GM21381 (cell line): Measurements from ENCODE around the gene TBC1D22B.

Experiments
- ATAC-seq: cut with Tn5 transposase; IDR thresholded peaks from one replicate; pipeline ENCODE4 v1.9.1; 2021; ENCODE audit warnings: mild to moderate bottlenecking, moderate library complexity; ENCODE audit not compliant: unreplicated experiment

TBC1D22B gene

GRCh38 chr6:37239526-37239925 is 18.0 kb upstream of the TBC1D22B start:
- no peak for ATAC-seq

GRCh38 chr6:37239950-37240713 is 17.4 kb upstream of the TBC1D22B start:
- peak; percentile 69 for ATAC-seq

DNA sequence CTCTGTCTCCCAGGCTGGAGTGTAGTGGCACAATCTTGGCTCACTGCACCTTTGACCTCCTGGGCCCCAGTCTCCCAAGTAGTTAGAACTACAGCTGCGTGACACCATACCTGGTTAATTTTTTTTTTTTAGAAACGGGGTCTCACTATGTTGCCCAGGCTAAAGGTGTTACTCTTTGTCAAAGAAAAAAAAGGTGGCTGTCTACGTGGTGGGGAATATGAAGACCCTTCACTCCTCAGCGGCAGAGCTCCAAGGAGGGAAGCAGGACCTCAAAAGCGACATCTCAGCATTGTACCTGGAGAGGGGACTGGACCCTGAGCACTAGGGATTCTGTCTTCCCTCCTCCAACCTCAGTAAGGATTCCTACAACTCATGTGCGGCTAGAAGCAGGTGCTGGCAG is 16.4 kb upstream of the TBC1D22B start:
- ATAC-seq = no peak

DNA sequence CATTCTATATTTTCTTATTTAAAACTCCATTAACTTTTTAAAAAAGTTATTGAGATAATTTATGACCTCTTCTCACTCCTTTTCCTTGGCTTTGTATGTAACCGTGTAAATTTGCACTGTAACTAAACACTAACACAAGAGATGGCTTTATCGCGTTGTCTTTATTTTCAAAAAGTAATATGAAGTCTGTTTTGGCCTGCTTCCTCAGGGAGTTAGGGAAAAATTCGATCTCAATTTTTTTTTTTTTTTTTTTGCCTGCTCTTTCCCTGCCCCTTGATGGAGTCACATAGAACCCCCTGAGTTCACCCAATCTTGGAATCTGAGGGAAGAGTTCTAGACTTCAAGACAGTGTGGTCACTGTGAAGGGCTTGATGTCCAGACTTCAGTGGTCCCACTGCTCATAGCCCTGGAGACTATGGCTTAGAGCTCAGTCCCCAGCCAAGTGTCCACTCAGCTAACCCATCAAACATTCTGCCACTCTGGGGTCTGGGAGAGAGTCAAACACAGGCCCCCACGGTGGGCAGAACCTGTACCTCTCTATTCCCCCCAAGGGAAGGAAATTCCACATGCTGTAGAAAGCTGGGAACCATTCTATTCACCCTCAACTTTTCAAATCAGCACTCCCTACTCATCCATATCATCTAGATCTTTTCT is 15.7 kb upstream of the TBC1D22B start:
- no peak for ATAC-seq

DNA sequence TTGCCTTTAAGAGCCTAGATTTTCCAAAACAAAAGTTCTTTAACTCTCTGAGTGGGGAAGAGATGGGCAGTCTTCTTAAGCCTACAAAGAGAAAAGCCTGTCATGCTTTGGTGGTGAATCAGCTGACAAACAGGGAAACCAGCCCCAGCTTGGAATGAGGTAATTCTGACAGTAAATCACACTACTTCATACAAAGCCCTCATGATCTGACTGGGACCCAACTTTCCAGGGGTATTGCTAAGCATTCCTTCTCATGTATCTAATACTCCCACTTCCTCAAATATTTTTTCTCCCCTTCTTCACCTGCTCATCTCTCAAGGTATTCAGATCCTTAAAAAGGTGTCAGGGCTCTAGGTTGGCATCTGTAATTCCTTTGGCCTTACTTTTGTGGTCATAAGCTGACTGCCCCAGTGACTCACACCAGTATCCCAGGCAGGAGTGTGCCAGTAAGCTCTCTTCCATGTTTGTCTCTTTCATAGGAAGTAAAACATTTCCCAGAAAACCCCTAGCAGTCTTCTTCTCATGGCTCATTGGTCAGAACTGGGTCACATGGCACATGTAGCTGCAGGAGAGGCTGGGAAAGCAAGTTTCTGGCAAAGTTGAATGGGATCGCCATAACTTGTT is 15.0 kb upstream of the TBC1D22B start:
- no peak for ATAC-seq

DNA sequence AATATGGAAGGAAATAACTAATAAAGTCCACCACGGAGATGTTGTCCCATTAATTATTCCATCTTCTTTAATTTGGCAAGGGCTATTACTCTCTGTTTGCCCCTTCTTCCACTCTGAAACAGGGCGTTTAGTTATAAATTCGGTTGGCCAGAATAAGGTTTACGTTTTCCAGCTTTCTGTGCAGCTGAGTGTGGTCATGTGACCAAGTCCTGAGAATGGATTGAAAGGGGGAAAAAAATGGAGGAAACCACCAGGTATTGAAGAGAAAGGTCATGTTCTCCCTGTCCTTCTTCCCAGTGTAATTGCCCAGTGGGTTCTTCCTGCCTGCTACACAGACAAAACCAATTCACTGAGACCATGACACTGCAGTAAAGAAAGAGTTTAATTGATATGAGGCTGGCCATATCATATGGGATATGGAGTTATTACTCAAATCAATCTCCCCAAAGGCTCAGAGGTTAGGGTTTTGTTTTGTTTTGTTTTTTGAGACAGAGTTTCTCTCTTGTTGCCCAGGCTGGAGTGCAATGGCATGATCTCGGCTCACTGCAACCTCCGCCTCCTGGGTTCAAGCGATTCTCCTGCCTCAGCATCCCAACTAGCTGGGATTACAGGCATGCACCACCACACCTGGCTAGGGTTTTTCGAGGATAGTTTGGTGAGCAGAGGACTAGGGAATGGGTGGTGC is 14.3 kb upstream of the TBC1D22B start:
- no peak for ATAC-seq

GRCh38 chr6:37243816-37244370 is 13.7 kb upstream of the TBC1D22B start:
- no peak for ATAC-seq

DNA sequence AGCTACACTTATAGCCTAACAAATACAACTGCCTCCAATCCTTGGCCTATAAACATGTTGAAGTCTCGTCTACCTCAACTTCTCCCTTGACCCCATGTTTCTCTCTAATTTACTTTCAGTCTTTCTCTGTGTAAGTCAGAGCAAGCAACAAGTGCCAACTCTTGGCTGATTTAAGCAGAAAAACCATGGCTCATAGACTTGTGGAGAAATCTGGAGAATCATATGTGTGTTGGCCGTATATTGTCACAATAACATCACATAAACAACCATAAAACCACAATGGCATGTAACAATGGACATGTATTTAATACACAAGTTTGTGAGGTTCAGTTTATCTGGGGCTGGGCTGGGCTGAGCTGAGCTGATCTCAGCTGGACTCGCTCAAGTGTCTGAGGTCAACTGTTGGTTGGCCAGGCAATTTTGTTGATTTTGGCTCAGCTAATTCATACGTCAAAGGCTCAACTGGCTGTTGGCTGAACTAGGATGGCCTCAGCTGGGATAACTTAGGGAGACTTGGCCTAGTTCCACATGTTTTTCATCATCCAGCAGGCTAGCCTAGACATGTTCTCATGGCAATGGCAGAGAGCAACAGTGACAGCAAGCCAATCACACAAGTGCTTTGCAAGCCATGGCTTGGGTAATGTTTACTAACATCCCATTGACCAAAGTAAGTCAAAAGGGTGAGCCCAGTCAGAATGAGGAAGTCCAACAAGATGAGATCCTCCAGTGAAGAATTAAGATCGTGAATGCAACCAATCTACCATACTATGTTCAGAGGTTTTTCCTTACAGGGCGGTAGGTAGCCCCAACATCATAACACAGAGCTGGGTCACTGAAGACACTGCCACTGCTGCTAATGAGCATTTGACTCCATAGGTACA is 12.9 kb upstream of the TBC1D22B start:
- ATAC-seq = no peak

GRCh38 chr6:37251211-37251780 is 6.3 kb upstream of the TBC1D22B start:
- no peak for ATAC-seq

GRCh38 chr6:37253486-37254007 is 4.0 kb upstream of the TBC1D22B start:
- ATAC-seq = no peak

DNA sequence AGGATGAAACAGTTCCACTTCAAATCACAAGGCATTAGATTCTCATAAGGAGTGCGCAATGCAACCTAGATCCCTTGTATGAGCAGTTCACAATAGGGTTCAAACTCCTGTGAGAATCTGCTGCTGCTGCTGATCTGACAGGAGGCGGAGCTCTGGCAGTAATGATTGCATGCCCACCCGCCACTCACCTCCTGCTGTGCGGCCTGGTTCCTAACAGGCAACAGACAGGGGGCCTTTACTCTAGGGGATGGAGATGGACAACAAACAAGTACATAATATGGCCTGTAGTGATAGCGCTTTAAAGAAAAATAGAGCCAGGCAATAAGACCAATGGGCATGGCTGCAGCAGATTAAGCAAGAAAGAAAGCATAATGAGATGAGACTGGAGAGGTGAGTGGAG is 2.7 kb upstream of the TBC1D22B start:
- no peak for ATAC-seq

GRCh38 chr6:37256692-37257319 is 766 bp upstream of the TBC1D22B start:
- no peak for ATAC-seq

DNA sequence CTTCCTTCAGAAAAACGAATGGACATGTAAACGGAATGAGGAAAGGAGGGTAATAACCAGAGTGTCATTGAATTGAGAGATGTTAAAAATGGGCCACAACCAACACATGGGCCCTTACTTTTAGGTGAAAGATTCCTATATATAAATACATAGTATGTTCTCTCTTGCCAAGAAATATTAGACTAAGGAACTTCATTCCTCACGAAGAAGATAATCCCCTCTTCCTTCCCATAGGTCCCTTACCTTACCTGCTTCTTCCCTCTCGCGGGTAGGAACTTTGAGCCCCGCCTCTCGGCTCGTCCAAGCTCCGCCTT is 295 bp upstream of the TBC1D22B start:
- no peak for ATAC-seq

- ATAC-seq = no peak
These were observed 983 bp downstream of the TBC1D22B start for GRCh38 chr6:37258405-37259105.

DNA sequence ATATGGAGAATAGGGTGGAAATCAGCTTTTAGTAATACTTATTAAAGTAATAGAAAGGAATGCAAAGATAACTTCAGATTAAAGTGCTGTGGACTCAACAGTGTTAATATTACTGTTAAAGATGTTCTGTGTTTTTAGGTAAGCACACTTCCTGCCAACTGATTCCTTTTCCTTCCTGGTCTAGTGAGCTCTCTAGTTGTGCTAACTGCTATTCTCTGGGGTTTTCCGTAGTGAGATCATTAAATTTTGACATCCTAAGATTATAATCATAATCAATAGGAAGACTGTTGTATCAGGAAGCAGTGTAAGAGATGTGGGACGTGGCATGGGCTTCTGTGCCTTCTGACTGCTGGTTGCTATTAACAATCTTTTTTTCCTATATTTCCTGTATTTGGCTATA is 1.6 kb downstream of the TBC1D22B start:
- no peak for ATAC-seq

GRCh38 chr6:37260040-37260439 is 2.5 kb downstream of the TBC1D22B start:
- no peak for ATAC-seq

GRCh38 chr6:37260444-37260843 is 2.9 kb downstream of the TBC1D22B start:
- ATAC-seq = no peak

- no peak for ATAC-seq
These were observed 3.6 kb downstream of the TBC1D22B start for GRCh38 chr6:37261198-37261597.
